BE2C (cell line): ENCODE data around the gene ARL11.

ENCODE experiments used
- DNase-seq: peaks from one replicate; pipeline ENCODE4 v3.0.0-alpha.2; 2020
- H3K27me3 ChIP-seq: fragments of 250-450 bp; sonication (Bioruptor Pico); 2 replicates; pipeline ENCODE4 v1.5.1; 2020; ENCODE audit warnings: mild to moderate bottlenecking
- H3K36me3 ChIP-seq: fragments of 250-450 bp; sonication (Bioruptor Pico); 2 replicates; pipeline ENCODE4 v1.5.1; 2020; ENCODE audit warnings: mild to moderate bottlenecking
- H3K4me1 ChIP-seq: fragments of 250-450 bp; sonication (Bioruptor Pico); 2 replicates; pipeline ENCODE4 v1.5.1; 2020
- H3K4me3 ChIP-seq: 2 replicates; pipeline ENCODE4 v1.5.1; 2011; ENCODE audit warnings: low read depth, low read length
- H3K9me3 ChIP-seq: fragments of 250-450 bp; sonication (Bioruptor Pico); 2 replicates; pipeline ENCODE4 v1.5.1; 2020
- CTCF ChIP-seq: IDR thresholded peaks from 2 replicates; pipeline ENCODE4 v1.5.1; 2012; ENCODE audit warnings: mild to moderate bottlenecking, low read depth, low read length

The ARL11 gene

DNA sequence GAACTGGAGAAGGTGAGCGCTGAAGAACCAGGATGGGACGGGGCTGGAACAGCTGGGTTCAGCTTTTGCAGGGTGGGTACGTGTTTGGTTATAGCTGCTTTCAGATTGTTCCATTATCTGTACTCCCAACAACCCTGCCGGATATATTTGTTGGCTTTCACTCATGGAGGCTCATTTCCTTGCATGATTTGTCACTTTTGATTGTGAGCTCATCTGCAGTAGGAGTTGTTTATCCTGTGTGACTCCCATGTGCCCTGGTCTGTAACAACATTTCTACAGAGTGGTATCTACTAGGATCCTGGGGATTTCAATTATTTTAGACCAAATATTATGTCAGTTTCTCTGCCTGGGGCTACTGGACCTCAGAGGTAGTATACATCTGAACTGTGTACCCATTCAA lies 5.4 kb downstream of the ARL11 start:
- no peak for TF ChIP-seq CTCF
- Histone ChIP-seq H3K4me3 (no peak overlapping the region), H3K36me3 (no peaks in the 10 kb centered on the region), H3K9me3 (no peaks in the 10 kb centered on the region), H3K4me1 (no peaks in the 10 kb centered on the region), H3K27me3 (no peaks in the 10 kb centered on the region)
- no peak for DNase-seq

DNA sequence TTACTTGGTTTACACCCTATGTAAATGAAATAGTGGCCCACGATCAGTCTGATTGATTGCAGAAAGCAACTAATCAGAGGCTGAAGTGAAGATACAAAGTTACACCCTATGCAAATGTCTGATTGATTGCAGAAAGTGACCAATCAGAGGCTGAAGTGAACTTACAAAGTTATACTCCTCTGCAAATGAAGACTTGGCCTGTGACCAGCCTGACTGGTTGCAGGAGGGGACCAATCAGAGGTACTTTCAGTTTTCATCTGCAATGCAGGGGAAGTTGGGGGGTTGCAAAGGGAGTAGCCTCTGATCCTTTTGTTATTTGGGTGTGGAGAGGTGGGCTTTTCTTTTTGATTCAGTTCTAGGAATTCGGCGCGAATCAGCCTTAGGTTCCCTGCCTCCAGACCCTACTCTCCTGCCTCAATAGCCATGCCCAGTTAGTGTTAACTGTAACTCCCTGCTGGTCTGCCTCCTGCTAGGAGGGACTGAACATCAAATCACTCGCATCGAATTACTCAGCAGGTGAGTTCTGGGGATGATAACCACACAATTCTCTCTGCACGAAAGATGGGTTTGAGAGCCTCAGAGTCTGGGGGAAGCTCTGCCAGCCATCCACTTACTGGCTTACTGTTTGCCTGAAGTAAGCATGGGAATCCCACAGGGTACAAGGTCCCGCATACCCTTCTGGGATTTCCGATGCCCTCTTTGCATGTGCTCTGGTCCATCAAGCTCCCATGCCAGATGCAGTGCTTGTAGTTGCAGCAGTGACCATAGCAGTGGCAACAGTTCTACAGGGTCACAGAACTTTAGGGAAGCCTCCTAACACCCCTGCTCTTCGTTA lies 7.5 kb downstream of the ARL11 start:
- H3K36me3 ChIP-seq = no peaks in the 10 kb centered on the region
- H3K27me3 ChIP-seq = no peaks in the 10 kb centered on the region
- no peak overlapping the region for H3K4me3 ChIP-seq
- DNase-seq = no peak
- H3K9me3 ChIP-seq = no peaks in the 10 kb centered on the region
- H3K4me1 ChIP-seq = no peaks in the 10 kb centered on the region
- no peak for TF ChIP-seq CTCF

GRCh38 chr13:49636705-49637104 lies 8.4 kb downstream of the ARL11 start:
- Histone ChIP-seq H3K4me1 (no peaks in the 10 kb centered on the region), H3K4me3 (no peak overlapping the region), H3K36me3 (no peaks in the 10 kb centered on the region), H3K27me3 (no peaks in the 10 kb centered on the region), H3K9me3 (no peaks in the 10 kb centered on the region)
- no peak for TF ChIP-seq CTCF
- DNase-seq = no peak

- Histone ChIP-seq H3K4me3 (no peak overlapping the region), H3K36me3 (no peaks in the 10 kb centered on the region)
- TF ChIP-seq CTCF = 0 out of 2 replicates have a peak, but pooled peaks have one; percentile 2
Observed at GRCh38 chr13:49638030-49638743, 9.9 kb downstream of the ARL11 start.

GRCh38 chr13:49638744-49639072 lies 10.4 kb downstream of the ARL11 start:
- H3K27me3 ChIP-seq = no peaks in the 10 kb centered on the region
- no peak for DNase-seq
- no peak for TF ChIP-seq CTCF
- no peak overlapping the region for H3K4me3 ChIP-seq
- H3K36me3 ChIP-seq = no peaks in the 10 kb centered on the region
- H3K4me1 ChIP-seq = no peaks in the 10 kb centered on the region
- H3K9me3 ChIP-seq = no peaks in the 10 kb centered on the region

More at GRCh38 chr13:49638030-49638743, 9.9 kb downstream of the ARL11 start:
- no peaks in the 10 kb centered on the region for H3K27me3 ChIP-seq
- H3K9me3 ChIP-seq = no peaks in the 10 kb centered on the region
- no peak for DNase-seq
- H3K4me1 ChIP-seq = no peaks in the 10 kb centered on the region

DNA sequence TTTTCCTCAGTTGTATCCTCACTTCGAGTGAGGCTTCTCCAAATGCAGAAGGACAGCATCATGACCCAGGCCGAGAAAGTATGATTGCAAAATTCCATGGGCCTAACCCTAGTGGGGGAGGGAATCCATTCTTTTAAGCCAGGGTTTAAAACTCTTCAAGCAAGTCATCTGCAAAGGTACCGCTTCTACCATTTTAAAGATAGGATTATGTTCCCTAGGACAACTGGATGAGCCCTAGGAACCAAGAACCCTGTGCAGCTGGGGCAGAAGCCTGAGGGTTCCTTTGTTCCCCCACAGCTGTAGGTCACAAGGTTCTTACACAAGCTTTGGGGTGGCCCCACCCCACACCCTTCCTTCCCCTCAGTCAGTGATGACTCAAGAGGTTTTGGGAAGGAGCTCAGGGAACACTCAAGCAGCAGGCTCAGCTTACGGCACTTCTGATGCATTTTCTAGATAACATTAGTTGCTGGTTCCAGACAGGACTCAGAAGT lies 13.5 kb downstream of the ARL11 start:
- H3K27me3 ChIP-seq = no peaks in the 10 kb centered on the region
- no peaks in the 10 kb centered on the region for H3K4me1 ChIP-seq
- H3K4me3 ChIP-seq = no peak overlapping the region
- no peaks in the 10 kb centered on the region for H3K36me3 ChIP-seq
- H3K9me3 ChIP-seq = no peaks in the 10 kb centered on the region
- TF ChIP-seq CTCF = no peak
- no peak for DNase-seq
